GM12872 (cell line): Measurements from ENCODE around the gene B3GNT7.

Experiments used
- CTCF ChIP-seq: IDR thresholded peaks from 3 replicates; pipeline ENCODE4 v1.5.1; 2011; ENCODE audit warnings: low read depth, mild to moderate bottlenecking, low read length, moderate library complexity; ENCODE audit not compliant: insufficient read depth

B3GNT7 gene

GRCh38 chr2:231390667-231391066, 4.8 kb upstream of the B3GNT7 start:
- TF ChIP-seq CTCF, result no peak

- no peak for TF ChIP-seq CTCF
These were observed 3.5 kb upstream of the B3GNT7 start for GRCh38 chr2:231391981-231392380.

- TF ChIP-seq CTCF, result no peak
These were observed 2.9 kb upstream of the B3GNT7 start for GRCh38 chr2:231392431-231393148.

- peak; percentile 43; the same call in 1 of the 3 replicates for TF ChIP-seq CTCF
These were observed 2.1 kb upstream of the B3GNT7 start for GRCh38 chr2:231393149-231394131.

GRCh38 chr2:231394211-231395141, 1.0 kb upstream of the B3GNT7 start:
- peak; percentile 79 for TF ChIP-seq CTCF

GRCh38 chr2:231396058-231396821, 730 bp downstream of the B3GNT7 start:
- no peak for TF ChIP-seq CTCF
